ENCODE data around the gene TTC27.

- TF ChIP-seq POLR2A (IDR thresholded peaks at IDR 0.05): no peak
- no peak for TF ChIP-seq CTCF (IDR thresholded peaks at IDR 0.05)
- no peak for TF ChIP-seq EP300 (IDR thresholded peaks at IDR 0.05)
Observed at GRCh38 chr2:32678825-32679224, 51.0 kb downstream of the TTC27 start.
